ENCODE results near the gene JPH3. TPM values are rescaled to one million over a fixed set of nuclear protein-coding genes. Genes with fewer than 3 reads are reported as not detected.

Gene JPH3
- total and polyA plus RNA-seq, 10 donors: 0.03 TPM; not detected in 9

DNA sequence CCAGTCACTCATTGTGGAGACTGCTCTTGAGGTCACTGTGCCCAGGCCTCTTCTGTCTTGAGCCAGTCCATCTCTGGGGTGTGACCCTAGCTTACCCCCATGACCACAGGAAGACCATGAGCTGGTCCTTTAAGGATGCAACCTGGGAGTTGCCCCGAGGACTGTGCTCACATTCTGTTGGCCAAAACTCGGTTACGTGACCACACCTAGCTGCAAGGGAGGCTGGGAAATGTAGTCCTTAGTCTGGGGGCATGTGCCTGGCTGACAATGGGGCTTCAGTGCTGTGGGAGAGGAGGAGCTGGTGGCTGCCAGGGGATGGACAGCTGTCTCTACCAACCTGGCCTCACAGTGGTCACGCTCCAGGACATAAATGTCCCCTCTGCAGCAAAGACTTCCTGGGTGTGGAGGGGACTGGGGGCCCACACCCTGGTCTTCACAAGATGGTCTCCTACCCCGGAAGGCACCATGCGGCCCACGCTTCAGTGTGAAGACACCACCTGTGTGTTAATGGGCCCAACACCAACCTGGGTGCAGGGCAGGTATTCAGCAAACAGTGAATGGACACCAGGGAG is 55.4 kb downstream of the JPH3 start:
- no peaks in the 10 kb centered on the region for H3K36me3 ChIP-seq
- H3K4me3 ChIP-seq: no peak overlapping the region
- H3K4me1 ChIP-seq: peaks cover 0 to 6% (median 0%) of the 10 kb centered on the region in 6 donors
- intact Hi-C loops (cut with DNase I; ENCODE audit: low total_unique reads): no loop called here
- no peak for DNase-seq
- no peak overlapping the region for H3K27ac ChIP-seq
- TF ChIP-seq POLR2A (IDR thresholded peaks at IDR 0.05): no peak
- no peak for TF ChIP-seq CTCF (IDR thresholded peaks at IDR 0.05 in 8 of 11, conservative IDR thresholded peaks at IDR 0.05 in 3 of 11)
- no peak for TF ChIP-seq POLR2AphosphoS5 (IDR thresholded peaks at IDR 0.05)
- WGBS, 5 donors: 64 to 74% (median 68%) methylated on average over 6 to 7 of the region's 7 CpGs
- peaks cover 0 to 70% (median 0%) of the 10 kb centered on the region in 7 donors for H3K27me3 ChIP-seq (replicated peaks in 1 of 7)
- H3K9me3 ChIP-seq: peaks cover 0 to 15% (median 6%) of the 10 kb centered on the region in 8 donors

- intact Hi-C loops (cut with DNase I; ENCODE audit: low total_unique reads): no loop called here
- 55 to 61% (median 60%) methylated on average over 14 of the region's 14 CpGs for WGBS, 5 donors
- H3K9me3 ChIP-seq: peaks cover 0 to 15% (median 6%) of the 10 kb centered on the region in 8 donors
- DNase-seq: no peak
- peaks cover 0 to 6% (median 0%) of the 10 kb centered on the region in 6 donors for H3K4me1 ChIP-seq
- peaks cover 0 to 78% (median 0%) of the 10 kb centered on the region in 7 donors for H3K27me3 ChIP-seq (replicated peaks in 1 of 7)
- H3K36me3 ChIP-seq: no peaks in the 10 kb centered on the region
- no peak for TF ChIP-seq POLR2AphosphoS5 (IDR thresholded peaks at IDR 0.05)
- TF ChIP-seq CTCF (IDR thresholded peaks at IDR 0.05 in 8 of 11, conservative IDR thresholded peaks at IDR 0.05 in 3 of 11): no peak
- no peak for TF ChIP-seq POLR2A (IDR thresholded peaks at IDR 0.05)
- H3K4me3 ChIP-seq: no peak overlapping the region
- no peak overlapping the region for H3K27ac ChIP-seq
These were observed 56.4 kb downstream of the JPH3 start for GRCh38 chr16:87658564-87659225.

- DNase-seq: no peak
These were observed 59.3 kb downstream of the JPH3 start for GRCh38 chr16:87661561-87661960.

More at GRCh38 chr16:87661561-87661960, 59.3 kb downstream of the JPH3 start:
- WGBS, 5 donors: 8 to 12% (median 10%) methylated on average over 12 to 16 of the region's 16 CpGs
- TF ChIP-seq CTCF (IDR thresholded peaks at IDR 0.05 in 8 of 11, conservative IDR thresholded peaks at IDR 0.05 in 3 of 11): no peak
- TF ChIP-seq POLR2AphosphoS5 (IDR thresholded peaks at IDR 0.05): no peak
- no peak for TF ChIP-seq POLR2A (IDR thresholded peaks at IDR 0.05)
- no peak overlapping the region for H3K4me3 ChIP-seq
- peaks cover 0 to 15% (median 6%) of the 10 kb centered on the region in 8 donors for H3K9me3 ChIP-seq
- peaks cover 0 to 81% (median 0%) of the 10 kb centered on the region in 7 donors for H3K27me3 ChIP-seq (replicated peaks in 1 of 7)
- intact Hi-C loops (cut with DNase I; ENCODE audit: low total_unique reads): no loop called here
- no peaks in the 10 kb centered on the region for H3K36me3 ChIP-seq
- peaks cover 0 to 6% (median 0%) of the 10 kb centered on the region in 6 donors for H3K4me1 ChIP-seq
- no peak overlapping the region for H3K27ac ChIP-seq
